HepG2 (cell line): ENCODE data around the gene SLC15A3.

Source experiments
- MZF1 ChIP-seq: sonication (generic); formaldehyde crosslinking; IDR thresholded peaks from 2 replicates; pipeline ENCODE4 v1.8.1; 2023; ENCODE audit warnings: mild to moderate bottlenecking, missing genetic modification reagents, borderline replicate concordance
- PHF21A ChIP-seq: sonication (generic); formaldehyde crosslinking; IDR thresholded peaks from 2 replicates; pipeline ENCODE4 v1.5.0; 2020; ENCODE audit warnings: mild to moderate bottlenecking, missing genetic modification reagents
- TAF1 ChIP-seq: sonication (generic); formaldehyde crosslinking; IDR thresholded peaks from 2 replicates; pipeline ENCODE4 v1.4.0; 2020; ENCODE audit warnings: missing genetic modification reagents
- TF ChIP-seq, protein P1 (sequence below): sonication (generic); formaldehyde crosslinking; IDR thresholded peaks from 2 replicates; pipeline ENCODE4 v1.4.0; 2020; ENCODE audit warnings: missing genetic modification reagents, borderline replicate concordance

DNA sequence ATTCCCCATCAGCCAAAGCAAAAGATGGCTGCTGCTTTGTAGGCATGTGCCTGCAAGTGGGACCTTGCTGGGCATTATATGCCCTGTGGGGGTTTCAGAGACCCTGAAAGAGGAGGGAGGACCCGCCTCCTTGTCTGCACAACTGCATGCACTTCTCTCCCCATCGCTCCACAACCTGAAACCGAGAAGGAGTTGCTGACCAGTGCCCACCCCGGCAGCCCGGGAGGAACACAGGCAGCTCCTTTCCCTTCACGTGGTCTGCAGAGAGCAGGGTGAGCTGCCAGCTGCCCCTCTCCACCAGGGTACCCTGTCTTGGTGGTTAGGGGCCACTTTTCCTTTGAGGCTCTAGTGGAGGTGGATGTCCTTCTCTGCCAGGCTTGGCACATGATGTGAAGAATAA lies 29.1 kb downstream of the SLC15A3 start:
- TF ChIP-seq MZF1 = no peak
- TF ChIP-seq TAF1 (CRISPR knock-in tag) = no peak
- TF ChIP-seq PHF21A (CRISPR knock-in tag) = no peak
- TF ChIP-seq, protein P1, sequence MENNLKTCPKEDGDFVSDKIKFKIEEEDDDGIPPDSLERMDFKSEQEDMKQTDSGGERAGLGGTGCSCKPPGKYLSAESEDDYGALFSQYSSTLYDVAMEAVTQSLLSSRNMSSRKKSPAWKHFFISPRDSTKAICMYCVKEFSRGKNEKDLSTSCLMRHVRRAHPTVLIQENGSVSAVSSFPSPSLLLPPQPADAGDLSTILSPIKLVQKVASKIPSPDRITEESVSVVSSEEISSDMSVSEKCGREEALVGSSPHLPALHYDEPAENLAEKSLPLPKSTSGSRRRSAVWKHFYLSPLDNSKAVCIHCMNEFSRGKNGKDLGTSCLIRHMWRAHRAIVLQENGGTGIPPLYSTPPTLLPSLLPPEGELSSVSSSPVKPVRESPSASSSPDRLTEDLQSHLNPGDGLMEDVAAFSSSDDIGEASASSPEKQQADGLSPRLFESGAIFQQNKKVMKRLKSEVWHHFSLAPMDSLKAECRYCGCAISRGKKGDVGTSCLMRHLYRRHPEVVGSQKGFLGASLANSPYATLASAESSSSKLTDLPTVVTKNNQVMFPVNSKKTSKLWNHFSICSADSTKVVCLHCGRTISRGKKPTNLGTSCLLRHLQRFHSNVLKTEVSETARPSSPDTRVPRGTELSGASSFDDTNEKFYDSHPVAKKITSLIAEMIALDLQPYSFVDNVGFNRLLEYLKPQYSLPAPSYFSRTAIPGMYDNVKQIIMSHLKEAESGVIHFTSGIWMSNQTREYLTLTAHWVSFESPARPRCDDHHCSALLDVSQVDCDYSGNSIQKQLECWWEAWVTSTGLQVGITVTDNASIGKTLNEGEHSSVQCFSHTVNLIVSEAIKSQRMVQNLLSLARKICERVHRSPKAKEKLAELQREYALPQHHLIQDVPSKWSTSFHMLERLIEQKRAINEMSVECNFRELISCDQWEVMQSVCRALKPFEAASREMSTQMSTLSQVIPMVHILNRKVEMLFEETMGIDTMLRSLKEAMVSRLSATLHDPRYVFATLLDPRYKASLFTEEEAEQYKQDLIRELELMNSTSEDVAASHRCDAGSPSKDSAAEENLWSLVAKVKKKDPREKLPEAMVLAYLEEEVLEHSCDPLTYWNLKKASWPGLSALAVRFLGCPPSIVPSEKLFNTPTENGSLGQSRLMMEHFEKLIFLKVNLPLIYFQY (CRISPR knock-in tag) = no peak
